Thyroid gland (tissue), 4 donors: ENCODE measurements around the gene CCDC34. TPM values are rescaled to one million over a fixed set of nuclear protein-coding genes. Genes with fewer than 3 reads are reported as not detected.

Source experiments
- DNase-seq, 2 donors: peaks; one replicate each; pipeline ENCODE4 v3.0.0-alpha.2; 2019
- H3K27ac ChIP-seq, 3 donors: fragments of 200-600 bp; sonication (generic); 1 replicate in 2 of 3; 2 replicates in 1 of 3; pipeline ENCODE4 v1.5.1; 2016 to 2019; ENCODE audit warnings: mild to moderate bottlenecking in 1 of 3, moderate library complexity in 1 of 3
- H3K27me3 ChIP-seq: fragments of 200-600 bp; sonication (generic); one replicate; pipeline ENCODE4 v1.5.1; 2019
- H3K36me3 ChIP-seq, 2 donors: fragments of 200-600 bp; sonication (generic); one replicate each; pipeline ENCODE4 v1.5.1; 2016 to 2019
- H3K4me1 ChIP-seq, 2 donors: fragments of 200-600 bp; sonication (generic); one replicate each; pipeline ENCODE4 v1.5.1; 2017 to 2019
- H3K4me3 ChIP-seq, 3 donors: fragments of 200-600 bp; sonication (generic); replicated peaks in 1 of 3; 1 replicate in 2 of 3; 2 replicates in 1 of 3; pipeline ENCODE4 v1.5.1; 2016; ENCODE audit warnings: mild to moderate bottlenecking in 1 of 3
- H3K9me3 ChIP-seq: fragments of 200-600 bp; sonication (generic); one replicate; pipeline ENCODE4 v1.5.1; 2017
- POLR2A ChIP-seq, 2 donors: fragments of 450-650 bp; IDR thresholded peaks; one replicate each; pipeline ENCODE4 v1.6.1; 2017; ENCODE audit warnings: antibody characterized with exemption in 2 of 2, mild to moderate bottlenecking in 2 of 2, moderate library complexity in 1 of 2
- WGBS, 2 donors: methylation state at CpG; one replicate each; pipeline ENCODE4 v1.1.5; 2017; 5-methylcytosine and 5-hydroxymethylcytosine counted together
- intact Hi-C: fragments of 100-400 bp; cut with DNase I; formaldehyde crosslinking; loops from one replicate; pipeline ENCODE4 v1.15.1; 2023
- total RNA-seq, 4 donors: library from RNA; depleted of rRNA; stranded (reverse); fragments of >200 nt; gene quantifications; one replicate each; pipeline ENCODE4 v1.2.3, GENCODE V29; 2016
- TF ChIP-seq, protein P1 (sequence below), 6 experiments: fragments of 200-600 bp in 3 of 6; fragments of 450-650 bp in 3 of 6; sonication (generic) in 3 of 6; IDR thresholded peaks; one replicate each; pipeline ENCODE4 v1.5.1; 2016 to 2019; ENCODE audit warnings: antibody characterized with exemption in 6 of 6, mild to moderate bottlenecking in 2 of 6, inconsistent platforms in 1 of 6, moderate library complexity in 1 of 6

Gene CCDC34
- total RNA-seq, 4 donors from 2014 or later, result 2.1 to 4.6 (median 3.9) TPM

DNA sequence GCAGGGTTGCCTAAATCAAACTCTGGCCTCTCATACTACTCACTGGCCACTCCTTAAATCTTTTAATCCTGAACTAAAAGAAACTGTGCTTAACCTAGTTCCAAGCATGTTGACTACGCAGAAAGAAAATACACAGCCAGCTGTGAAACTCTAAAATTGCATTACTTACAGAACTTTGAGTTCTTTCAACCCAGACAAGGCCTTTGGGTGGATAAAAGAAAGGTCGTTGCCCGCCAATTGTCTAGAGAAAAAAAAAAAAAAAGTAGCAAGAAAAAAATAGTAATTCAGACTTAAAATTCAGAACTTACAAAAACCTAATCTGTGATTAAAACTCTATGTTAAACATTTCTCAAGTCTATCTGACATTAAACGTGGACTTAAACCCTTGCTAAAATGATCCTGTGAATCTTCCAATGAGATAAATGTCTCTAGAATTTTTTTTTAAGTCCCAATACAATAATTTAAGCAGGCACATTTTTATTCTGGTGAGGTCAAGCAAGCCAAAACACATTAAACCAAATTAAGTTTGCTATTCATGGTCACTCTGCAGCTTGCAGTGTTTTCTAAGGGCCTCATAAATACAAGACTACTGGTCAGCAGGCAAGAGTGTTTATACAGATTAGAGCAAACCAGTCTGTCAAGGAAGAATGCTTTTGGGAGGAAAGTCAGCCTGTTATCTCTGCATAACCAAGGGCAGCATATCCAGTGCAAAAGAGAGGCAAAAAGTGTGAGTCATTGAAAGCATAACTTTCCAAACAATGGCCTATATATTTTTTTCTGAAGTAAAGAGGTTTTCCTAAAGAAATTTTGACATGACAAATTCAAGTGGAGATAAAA, 29.5 kb upstream of the CCDC34 start:
- Histone ChIP-seq H3K36me3 (no peaks in the 10 kb centered on the region), H3K4me1 (peaks cover 16 to 22% of the 10 kb centered on the region in 2 donors), H3K4me3 (no peak overlapping the region), H3K9me3 (no peaks in the 10 kb centered on the region), H3K27ac (peak overlapping the region; percentile 44 to 66 (median 52)), H3K27me3 (no peaks in the 10 kb centered on the region)
- DNase-seq, result no peak
- no peak for TF ChIP-seq POLR2A (IDR thresholded peaks at IDR 0.05)
- TF ChIP-seq, protein P1, sequence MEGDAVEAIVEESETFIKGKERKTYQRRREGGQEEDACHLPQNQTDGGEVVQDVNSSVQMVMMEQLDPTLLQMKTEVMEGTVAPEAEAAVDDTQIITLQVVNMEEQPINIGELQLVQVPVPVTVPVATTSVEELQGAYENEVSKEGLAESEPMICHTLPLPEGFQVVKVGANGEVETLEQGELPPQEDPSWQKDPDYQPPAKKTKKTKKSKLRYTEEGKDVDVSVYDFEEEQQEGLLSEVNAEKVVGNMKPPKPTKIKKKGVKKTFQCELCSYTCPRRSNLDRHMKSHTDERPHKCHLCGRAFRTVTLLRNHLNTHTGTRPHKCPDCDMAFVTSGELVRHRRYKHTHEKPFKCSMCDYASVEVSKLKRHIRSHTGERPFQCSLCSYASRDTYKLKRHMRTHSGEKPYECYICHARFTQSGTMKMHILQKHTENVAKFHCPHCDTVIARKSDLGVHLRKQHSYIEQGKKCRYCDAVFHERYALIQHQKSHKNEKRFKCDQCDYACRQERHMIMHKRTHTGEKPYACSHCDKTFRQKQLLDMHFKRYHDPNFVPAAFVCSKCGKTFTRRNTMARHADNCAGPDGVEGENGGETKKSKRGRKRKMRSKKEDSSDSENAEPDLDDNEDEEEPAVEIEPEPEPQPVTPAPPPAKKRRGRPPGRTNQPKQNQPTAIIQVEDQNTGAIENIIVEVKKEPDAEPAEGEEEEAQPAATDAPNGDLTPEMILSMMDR (IDR thresholded peaks at IDR 0.05), result no peak
- intact Hi-C loops, result no loop called here
- WGBS, 2 donors, result 79 to 82% methylated on average over 4 of the region's 4 CpGs

DNA sequence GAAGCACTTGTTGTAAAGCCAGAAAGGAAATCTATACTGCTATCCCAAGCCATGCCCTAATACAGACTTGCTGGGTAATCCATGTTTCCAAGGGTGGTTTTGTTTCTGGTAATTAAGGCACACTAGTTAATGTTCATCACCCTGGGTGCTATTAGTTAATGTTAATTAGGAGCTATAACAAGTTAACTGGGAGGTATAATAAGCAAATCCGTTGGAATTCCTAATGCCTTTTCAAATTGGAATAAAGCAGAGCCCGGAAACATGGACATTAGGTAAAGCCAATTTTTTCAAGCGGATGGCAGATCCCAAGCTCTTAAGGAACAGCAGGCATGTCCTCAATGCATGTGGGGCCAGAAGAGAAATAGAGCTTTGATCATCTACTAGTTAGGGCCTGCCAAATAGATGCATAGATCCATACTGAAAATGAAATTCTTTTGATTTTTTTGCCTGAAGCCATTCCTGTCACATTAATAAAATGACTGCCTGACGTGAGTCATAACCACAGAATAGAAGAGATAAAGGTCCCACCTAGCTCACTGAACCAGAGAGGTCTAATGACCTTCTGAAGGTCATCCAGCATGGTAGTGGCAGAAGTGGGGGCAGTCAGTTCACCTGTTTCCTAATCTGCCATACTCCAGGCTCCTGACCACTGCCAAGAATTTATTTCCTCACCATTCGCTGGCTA, 28.5 kb upstream of the CCDC34 start:
- no peaks in the 10 kb centered on the region for H3K27me3 ChIP-seq
- H3K27ac ChIP-seq, result peak overlapping the region in 2 of 3 donors; percentile 7 to 44
- TF ChIP-seq, protein P1 (IDR thresholded peaks at IDR 0.05), result no peak
- no peak for TF ChIP-seq POLR2A (IDR thresholded peaks at IDR 0.05)
- WGBS, 2 donors, result 87 to 91% methylated on average over 5 of the region's 5 CpGs
- intact Hi-C loops, result no loop called here
- no peak for DNase-seq
- H3K4me3 ChIP-seq, result no peak overlapping the region
- H3K9me3 ChIP-seq, result no peaks in the 10 kb centered on the region
- H3K36me3 ChIP-seq, result no peaks in the 10 kb centered on the region
- peaks cover 17 to 20% of the 10 kb centered on the region in 2 donors for H3K4me1 ChIP-seq

DNA sequence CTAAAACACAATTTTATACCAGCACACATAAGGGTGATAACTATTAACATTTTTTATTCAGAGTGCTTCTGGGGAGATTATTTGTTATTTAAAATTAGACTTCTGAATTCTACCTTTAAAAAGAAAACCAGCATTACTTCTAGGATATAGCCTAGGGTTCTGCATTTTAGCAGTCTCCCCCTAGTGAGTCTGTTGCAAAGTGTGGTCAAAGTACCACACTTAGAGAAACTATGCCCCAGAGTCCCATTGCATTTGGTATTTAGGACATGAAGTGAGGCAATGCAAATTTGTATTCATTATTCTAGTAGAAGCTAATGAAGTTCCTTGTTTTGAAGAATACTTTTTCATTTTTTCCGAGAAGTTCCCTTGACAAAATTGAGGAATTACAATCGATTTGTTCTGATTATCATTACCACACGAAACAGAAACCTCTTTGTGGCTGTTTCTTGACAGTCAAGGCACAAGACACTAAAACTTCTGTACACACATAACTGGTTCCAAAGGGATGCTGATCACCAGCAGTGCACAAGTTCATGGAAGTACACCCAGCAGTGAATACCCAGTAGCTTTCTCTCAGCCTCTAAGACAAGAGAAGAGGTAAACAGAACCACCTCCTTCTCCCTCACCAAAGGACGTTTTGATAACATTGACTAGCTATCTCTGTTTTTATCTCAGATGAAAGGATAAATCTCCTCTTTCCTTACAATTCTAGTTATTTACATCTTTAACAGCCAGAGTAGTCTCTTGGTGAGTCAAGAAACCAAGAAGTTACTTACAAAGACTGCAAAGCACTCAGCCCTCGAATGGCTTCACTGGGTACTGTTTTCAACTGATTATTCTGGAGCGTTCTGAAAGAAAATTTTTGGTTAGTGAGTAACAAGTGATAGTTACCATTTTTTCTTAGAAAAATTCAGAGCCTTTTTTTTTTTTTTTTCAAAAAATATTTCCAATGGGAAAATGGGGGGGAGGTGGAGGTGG, 27.6 kb upstream of the CCDC34 start:
- Histone ChIP-seq H3K27ac (no peak overlapping the region), H3K27me3 (no peaks in the 10 kb centered on the region), H3K36me3 (no peaks in the 10 kb centered on the region), H3K9me3 (no peaks in the 10 kb centered on the region), H3K4me1 (peaks cover 12 to 23% of the 10 kb centered on the region in 2 donors), H3K4me3 (no peak overlapping the region)
- 92 to 95% methylated on average over 6 of the region's 6 CpGs for WGBS, 2 donors
- intact Hi-C loops, result no loop called here
- no peak for DNase-seq
- TF ChIP-seq POLR2A (IDR thresholded peaks at IDR 0.05), result no peak
- TF ChIP-seq, protein P1 (IDR thresholded peaks at IDR 0.05), result no peak

DNA sequence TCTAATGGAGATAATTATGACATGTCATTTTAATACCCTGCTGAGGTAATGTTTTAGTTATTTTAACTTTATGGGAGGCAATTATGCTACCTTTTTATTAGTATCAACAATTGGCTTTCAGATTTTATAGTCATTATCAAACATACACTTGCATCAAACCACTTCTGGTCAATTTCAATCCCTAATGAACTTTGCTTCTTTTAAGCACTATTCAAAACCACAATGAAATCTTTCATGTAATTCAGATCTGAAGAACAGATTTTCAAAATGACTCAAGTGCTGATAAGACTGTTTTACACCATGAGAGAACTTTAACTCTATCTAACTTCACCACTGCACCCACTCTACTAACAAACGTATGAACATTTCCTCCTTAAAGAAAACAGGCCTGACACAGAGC, 25.9 kb upstream of the CCDC34 start:
- Histone ChIP-seq H3K36me3 (no peaks in the 10 kb centered on the region), H3K27ac (no peak overlapping the region), H3K4me3 (no peak overlapping the region), H3K9me3 (no peaks in the 10 kb centered on the region), H3K4me1 (peaks cover 12 to 27% of the 10 kb centered on the region in 2 donors), H3K27me3 (no peaks in the 10 kb centered on the region)
- DNase-seq, result no peak
- intact Hi-C loops, result no loop called here
- TF ChIP-seq POLR2A (IDR thresholded peaks at IDR 0.05), result no peak
- TF ChIP-seq, protein P1 (IDR thresholded peaks at IDR 0.05), result no peak
- 87 to 88% methylated on average over 1 of the region's 1 CpG for WGBS, 2 donors
